Muscle layer of colon (tissue), 2 donors: ENCODE data around the gene RING1.
A peak's percentile ranks its signal among the peaks of the same experiment; 100 is the strongest.

Experiments used
- H3K27ac ChIP-seq: one replicate; pipeline ENCODE4 v1.7.0; 2013; ENCODE audit warnings: low read depth, mild to moderate bottlenecking, low read length, moderate library complexity
- H3K27me3 ChIP-seq, 2 donors: one replicate each; pipeline ENCODE4 v1.7.0; 2013; ENCODE audit warnings: low read length in 2 of 2, mild to moderate bottlenecking in 2 of 2; ENCODE audit not compliant: insufficient read depth in 2 of 2, control insufficient read depth in 1 of 2
- H3K36me3 ChIP-seq: one replicate; pipeline ENCODE4 v1.7.0; 2013; ENCODE audit warnings: mild to moderate bottlenecking, low read length; ENCODE audit not compliant: insufficient read depth
- H3K4me1 ChIP-seq: one replicate; pipeline ENCODE4 v1.7.0; 2013; ENCODE audit warnings: mild to moderate bottlenecking, low read length; ENCODE audit not compliant: insufficient read depth
- H3K4me3 ChIP-seq, 2 donors: one replicate each; pipeline ENCODE4 v1.7.0; 2013; ENCODE audit warnings: low read length in 2 of 2, low read depth in 1 of 2, mild to moderate bottlenecking in 1 of 2, moderate library complexity in 1 of 2
- H3K9ac ChIP-seq: one replicate; pipeline ENCODE4 v1.7.0; 2013; ENCODE audit warnings: low read length
- H3K9me3 ChIP-seq: one replicate; pipeline ENCODE4 v1.7.0; 2013; ENCODE audit warnings: mild to moderate bottlenecking, low read length
- donor health status: abdominal sarcoma.
- donor health status: Adenocarcinoma of cecum.

Gene RING1

DNA sequence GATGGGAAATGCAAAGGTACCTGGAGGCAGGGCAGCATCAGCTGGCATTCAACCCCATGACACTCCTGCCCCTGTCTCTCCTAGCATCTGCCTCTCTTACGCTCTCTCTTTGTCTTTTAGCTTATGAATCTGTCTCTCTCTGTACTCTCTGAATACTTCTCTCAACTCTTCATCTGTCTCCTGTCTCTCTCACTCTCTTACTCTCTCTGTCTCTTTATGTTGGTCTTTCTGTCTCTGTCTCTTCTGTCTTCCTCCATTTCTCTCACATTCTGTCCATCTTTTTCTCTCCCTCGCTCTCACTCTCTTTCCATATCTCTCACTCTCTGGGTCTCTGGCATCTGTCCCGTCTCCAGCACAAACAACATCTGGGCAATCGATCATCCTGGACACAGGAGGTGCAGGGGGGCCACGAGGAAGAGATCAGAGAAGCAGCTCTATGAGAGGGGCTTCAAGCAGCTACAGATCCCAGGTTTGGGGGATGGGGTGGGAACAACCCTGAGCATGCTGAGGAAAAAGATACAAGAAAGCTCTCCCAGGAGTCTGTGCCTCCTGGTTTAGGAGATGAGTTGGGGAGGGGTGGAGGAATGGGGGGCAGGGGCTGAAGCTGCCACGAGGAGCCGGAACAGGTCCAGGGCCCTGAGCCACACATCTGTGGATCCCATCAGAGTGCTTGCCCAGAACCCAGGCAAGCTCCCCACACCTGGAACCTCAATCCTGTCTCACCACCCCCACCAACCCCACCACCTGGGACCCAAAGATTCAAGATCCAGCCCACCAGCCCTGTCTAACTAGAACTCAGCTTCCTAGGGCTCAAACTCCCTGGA is 18.5 kb upstream of the RING1 start:
- Histone ChIP-seq H3K27ac (no peak overlapping the region), H3K36me3 (peaks cover 9% of the 10 kb centered on the region), H3K9me3 (no peaks in the 10 kb centered on the region), H3K4me1 (peaks cover 5% of the 10 kb centered on the region), H3K27me3 (peaks cover 7 to 22% of the 10 kb centered on the region in 2 donors), H3K9ac (no peak overlapping the region), H3K4me3 (no peak overlapping the region)

DNA sequence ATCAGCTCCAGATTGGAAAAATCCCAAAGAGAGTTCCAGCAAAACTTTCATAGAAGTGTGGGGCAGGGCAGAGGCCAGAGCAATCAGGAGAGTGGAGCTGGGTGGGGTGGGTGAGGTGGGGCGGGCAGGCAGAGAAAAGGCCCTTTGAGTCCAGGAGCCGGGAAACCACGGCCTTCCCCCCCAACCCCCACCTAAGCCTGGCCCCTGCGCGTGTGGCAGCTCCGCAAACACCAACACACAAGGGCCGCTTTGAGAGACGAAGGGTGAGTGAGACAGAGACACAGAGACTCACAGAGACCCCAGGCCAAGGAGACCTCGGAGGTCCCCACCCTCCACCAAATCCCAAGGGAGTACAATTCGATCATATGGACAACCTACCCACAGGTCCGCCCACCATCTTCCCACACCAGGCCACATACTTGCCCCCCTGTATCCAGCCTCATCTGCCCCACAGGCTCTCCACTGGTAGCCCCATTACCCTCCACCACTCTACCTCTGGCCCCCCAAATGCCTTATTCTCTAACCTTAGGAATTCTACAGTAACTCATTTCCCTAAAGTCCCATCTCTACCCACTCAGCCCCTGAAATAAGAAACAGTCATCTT is 17.7 kb upstream of the RING1 start:
- H3K27ac ChIP-seq, result no peak overlapping the region
- H3K4me1 ChIP-seq, result peaks cover 5% of the 10 kb centered on the region
- no peak overlapping the region for H3K9ac ChIP-seq

DNA sequence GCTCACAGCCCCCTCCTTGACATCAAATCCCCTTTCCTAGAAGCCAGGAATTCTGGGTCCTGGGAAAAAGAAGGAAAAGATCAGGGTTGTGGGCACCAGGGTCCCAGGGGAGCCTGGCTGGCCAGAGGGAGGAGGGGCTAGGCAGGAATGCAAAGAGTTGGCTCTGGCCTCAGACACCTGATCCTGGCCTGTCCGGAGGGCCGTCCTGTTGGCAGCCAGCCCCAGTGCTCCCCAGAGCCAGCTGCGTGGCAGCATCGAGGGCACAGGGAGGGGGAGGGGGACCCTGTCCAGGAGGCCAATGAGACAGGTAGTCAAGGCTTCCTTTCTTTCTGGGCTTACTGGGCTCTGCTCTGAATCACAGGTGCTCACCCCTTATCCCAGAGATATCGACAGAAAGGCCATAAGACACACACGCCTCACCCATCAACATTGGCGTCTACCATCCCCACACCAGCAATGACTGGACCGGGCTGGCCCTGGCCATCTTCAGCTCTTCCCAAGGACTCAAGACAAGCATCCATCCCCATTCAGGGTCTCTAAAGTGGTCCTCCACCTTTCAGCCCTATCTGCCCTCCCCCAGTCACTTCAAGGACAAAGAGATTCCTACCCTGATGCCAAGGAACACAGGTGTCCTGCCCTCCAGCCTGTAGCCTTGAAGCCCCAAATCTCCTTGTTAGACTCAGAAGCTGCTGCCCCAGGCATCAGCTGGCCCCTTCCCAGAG is 16.8 kb upstream of the RING1 start:
- H3K4me3 ChIP-seq, result no peak overlapping the region
- H3K36me3 ChIP-seq, result peaks cover 26% of the 10 kb centered on the region
- peaks cover 7 to 16% of the 10 kb centered on the region in 2 donors for H3K27me3 ChIP-seq
- H3K9me3 ChIP-seq, result no peaks in the 10 kb centered on the region
- H3K27ac ChIP-seq, result no peak overlapping the region
- H3K4me1 ChIP-seq, result peaks cover 5% of the 10 kb centered on the region
- no peak overlapping the region for H3K9ac ChIP-seq

More for the DNA sequence above, 17.7 kb upstream of the RING1 start:
- H3K4me3 ChIP-seq, result no peak overlapping the region
- peaks cover 7 to 16% of the 10 kb centered on the region in 2 donors for H3K27me3 ChIP-seq
- no peaks in the 10 kb centered on the region for H3K9me3 ChIP-seq
- H3K36me3 ChIP-seq, result peaks cover 17% of the 10 kb centered on the region

DNA sequence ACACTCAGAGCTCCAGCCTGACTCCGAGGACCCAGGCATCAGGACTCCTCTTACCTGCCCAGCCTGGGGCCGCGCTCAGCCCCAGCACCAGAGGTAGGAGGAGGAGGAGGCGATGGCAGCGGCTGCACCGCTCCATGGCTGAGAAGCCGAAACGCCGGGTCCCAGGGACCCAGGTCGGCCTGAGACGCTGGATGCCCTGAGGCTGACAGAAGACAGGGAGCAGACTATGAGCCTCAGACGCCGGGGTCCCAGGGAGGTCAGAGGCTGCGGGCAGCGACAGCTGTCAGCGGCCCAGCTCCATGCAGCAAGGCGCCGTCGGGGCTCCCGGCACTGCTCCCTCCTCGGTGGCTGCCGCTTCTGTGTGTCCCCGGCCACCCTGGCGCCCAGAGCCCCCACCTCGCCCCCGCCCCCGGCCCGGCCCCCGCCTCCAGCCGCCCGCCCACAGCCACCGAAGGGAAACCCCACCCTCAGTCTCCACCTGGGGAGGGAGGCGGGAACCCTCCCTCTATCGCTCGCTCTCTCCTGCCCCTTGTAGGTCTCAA is 16.1 kb upstream of the RING1 start, which contains the start of gene COL11A2:
TSS of gene COL11A2 (minus strand) at position 363 of the 542 bp plus-strand sequence. CDS start at position 136, 227 bp downstream.
- Histone ChIP-seq H3K4me1 (peaks cover 8% of the 10 kb centered on the region), H3K36me3 (peaks cover 32% of the 10 kb centered on the region), H3K9ac (no peak within 1 kb of the TSS), H3K9me3 (no peaks in the 10 kb centered on the region), H3K4me3 (peak within 1 kb of the TSS; percentile 28 to 55), H3K27ac (no peak within 1 kb of the TSS), H3K27me3 (peaks cover 7 to 16% of the 10 kb centered on the region in 2 donors)

DNA sequence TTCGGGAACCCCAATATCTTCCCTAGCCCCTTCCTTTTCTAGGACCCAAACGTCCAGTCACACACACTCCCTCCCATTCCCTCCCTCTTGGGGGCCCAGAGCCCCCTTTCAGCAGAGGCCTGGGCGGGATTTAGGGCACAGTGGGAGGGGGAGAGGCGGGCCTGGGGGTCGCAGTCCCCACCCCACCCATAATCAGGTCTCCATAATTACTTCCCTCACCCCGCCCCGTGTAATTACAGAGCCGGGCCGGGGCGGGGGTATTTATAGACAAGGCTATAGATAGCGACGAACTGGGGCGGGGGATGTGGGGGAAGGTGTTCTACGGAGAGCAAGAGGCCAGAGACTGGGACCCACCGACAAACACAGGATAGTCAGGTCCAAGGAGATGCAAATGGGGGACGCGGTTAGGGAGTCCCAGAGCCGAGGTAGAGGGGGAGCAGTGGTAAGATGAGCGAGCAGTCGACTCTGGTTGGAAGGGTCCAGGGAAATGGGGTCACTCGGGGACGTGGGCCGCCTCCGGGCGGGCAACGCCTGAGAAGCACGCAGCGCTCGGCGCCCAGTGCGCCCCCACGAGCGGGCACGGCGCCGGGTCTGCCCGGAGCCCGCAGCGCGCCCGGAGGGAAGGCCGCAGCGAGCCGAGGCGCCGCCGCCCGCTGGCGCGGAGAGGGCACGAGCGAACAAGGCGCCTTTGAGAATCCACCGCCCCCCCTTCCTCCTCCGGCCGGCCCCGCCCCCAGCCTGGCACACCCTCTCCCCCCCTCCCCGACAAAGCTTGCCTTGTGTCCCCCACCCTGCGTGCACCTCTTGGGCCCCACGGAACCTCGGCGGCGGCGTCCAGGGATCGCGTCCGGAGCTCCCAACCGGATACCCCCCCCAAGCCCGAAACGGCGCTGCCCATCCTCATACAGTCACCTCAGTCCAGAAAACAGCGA is 15.4 kb upstream of the RING1 start:
- H3K27me3 ChIP-seq, result peaks cover 7 to 16% of the 10 kb centered on the region in 2 donors

DNA sequence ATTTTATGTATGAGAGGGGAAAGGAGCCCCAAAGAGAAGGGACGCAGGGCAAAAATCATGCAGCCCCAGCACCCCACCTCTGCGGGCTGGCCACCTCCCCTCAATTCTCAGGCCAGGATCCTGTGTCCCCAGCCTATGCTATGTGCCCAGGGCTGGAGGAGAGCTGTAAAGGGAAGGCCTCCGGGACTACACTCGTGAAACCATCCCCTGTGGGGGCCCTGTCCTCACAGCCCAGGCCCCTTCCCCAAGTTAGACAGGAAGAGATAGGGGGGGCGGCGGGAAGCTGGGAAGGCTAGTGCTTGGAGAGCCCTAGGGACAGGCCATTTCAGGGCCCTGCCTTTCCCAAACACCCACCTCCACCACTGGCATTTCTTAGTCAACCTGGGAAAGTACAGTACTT is 14.7 kb upstream of the RING1 start:
- H3K9ac ChIP-seq, result no peak overlapping the region
- H3K36me3 ChIP-seq, result peaks cover 36% of the 10 kb centered on the region
- H3K9me3 ChIP-seq, result no peaks in the 10 kb centered on the region
- no peak overlapping the region for H3K4me3 ChIP-seq
- peaks cover 7 to 16% of the 10 kb centered on the region in 2 donors for H3K27me3 ChIP-seq
- H3K27ac ChIP-seq, result no peak overlapping the region
- H3K4me1 ChIP-seq, result peaks cover 22% of the 10 kb centered on the region

More for the DNA sequence above, 15.4 kb upstream of the RING1 start:
- Histone ChIP-seq H3K4me3 (peak overlapping the region; percentile 28 to 55), H3K36me3 (peaks cover 36% of the 10 kb centered on the region), H3K4me1 (peaks cover 16% of the 10 kb centered on the region), H3K27ac (no peak overlapping the region), H3K9ac (no peak overlapping the region), H3K9me3 (no peaks in the 10 kb centered on the region)

DNA sequence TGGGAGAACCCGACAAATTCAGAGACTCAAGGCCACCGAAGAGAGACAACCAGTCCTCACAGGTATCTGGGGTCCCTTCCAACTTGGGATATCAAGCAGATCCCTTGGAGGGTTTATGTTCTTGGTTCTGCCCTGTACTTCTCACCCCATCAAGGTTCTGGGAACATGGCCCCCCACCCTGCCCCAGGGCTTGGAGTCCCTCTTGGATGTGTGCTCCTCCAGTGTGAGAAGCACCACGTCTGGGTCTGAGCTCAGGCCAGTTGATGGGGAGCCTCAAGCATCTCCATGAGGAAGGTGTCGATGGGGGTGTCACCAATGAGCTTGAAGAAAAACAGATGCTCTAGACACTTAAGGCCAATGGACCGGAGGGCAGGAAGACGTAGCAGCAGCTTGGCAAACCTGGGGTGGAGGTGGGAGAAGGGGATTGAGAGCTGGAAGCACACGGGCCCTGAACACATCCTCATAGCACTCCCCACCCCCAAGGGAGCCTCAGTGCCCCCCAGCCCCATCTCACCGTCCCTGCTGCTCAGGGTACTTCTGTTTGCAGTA is 13.8 kb upstream of the RING1 start:
- H3K9ac ChIP-seq, result no peak overlapping the region
- peaks cover 7 to 16% of the 10 kb centered on the region in 2 donors for H3K27me3 ChIP-seq
- no peak overlapping the region for H3K4me3 ChIP-seq
- peaks cover 36% of the 10 kb centered on the region for H3K36me3 ChIP-seq
- H3K4me1 ChIP-seq, result peaks cover 30% of the 10 kb centered on the region
- no peak overlapping the region for H3K27ac ChIP-seq
- H3K9me3 ChIP-seq, result no peaks in the 10 kb centered on the region

DNA sequence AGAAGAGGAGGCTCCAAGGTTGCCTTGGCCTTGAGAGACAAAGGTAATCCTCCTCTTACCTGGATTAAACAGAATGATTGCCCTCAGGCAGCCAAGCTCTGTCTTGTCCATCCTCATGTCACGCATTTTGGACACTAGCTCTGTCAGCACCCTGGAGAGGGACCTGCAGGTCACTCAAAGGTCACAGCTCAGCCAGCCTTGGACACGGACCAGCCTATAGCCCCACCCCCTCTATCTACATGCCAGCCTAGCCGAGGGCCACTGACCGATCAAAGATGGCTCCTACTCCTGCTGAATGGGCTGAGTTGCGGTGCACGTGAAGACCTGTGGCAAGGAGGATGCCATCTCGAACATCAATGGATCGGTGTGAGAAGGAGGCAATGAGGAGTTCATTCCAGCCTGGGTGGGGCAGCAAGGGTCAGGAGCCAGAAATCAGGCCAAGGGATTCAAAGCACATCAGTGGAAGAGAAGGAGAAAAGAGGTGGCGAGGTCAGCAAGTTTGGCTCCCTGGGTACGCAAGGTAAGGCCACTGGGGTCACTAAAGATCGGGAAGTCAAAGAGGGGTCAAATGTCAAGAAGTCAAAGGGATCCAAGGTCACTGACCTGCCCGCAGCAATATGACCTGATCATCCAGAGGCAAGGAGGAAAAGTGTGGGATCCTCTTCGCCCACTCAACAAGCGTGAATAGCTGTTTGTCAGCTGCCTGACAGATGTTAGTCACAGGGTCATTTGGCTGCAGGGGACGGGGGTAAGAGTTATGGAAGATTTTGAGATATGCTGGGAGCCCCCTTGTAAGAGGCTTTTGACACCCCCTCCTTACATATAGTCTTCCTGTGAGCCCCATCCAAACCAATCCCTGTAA is 12.8 kb upstream of the RING1 start:
- H3K9me3 ChIP-seq, result no peaks in the 10 kb centered on the region
- peaks cover 36% of the 10 kb centered on the region for H3K36me3 ChIP-seq
- H3K4me3 ChIP-seq, result no peak overlapping the region
- H3K4me1 ChIP-seq, result peaks cover 32% of the 10 kb centered on the region
- H3K27ac ChIP-seq, result no peak overlapping the region
- no peak overlapping the region for H3K9ac ChIP-seq
- H3K27me3 ChIP-seq, result peaks cover 7 to 16% of the 10 kb centered on the region in 2 donors

DNA sequence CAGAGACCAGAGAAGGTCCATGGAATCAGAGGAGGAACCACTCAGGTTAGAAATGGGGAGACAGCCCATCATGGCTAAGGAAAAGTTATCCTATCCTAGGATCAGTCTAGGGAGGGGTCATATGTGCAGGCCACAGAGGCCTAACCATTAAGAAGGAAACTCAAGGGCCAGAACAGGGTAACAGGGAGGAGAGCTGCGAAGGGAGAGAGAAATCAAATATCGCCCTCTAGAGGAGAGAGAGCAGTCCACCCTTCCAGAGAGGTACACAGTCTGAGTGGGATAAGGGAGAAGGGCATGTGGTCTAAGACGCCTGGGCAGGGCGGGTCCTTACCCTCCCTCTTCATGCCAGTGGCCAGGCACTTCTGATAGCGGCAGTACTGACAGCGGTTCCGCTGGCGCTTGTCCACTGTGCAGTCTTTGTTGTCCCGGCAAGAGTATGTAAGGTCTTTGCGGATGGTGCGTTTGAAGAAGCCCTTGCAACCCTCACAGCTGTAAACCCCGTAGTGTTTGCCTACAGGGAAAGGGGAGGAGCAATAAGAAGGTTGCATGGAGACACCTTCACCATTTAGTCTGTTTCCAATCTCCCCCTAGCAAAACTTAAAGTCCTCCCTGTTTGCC is 10.8 kb upstream of the RING1 start:
- no peaks in the 10 kb centered on the region for H3K27me3 ChIP-seq
- no peak overlapping the region for H3K27ac ChIP-seq
- H3K9me3 ChIP-seq, result no peaks in the 10 kb centered on the region
- no peak overlapping the region for H3K4me3 ChIP-seq
- peaks cover 44% of the 10 kb centered on the region for H3K36me3 ChIP-seq
- no peak overlapping the region for H3K9ac ChIP-seq
- peaks cover 45% of the 10 kb centered on the region for H3K4me1 ChIP-seq
